ENCODE measurements around the gene FNDC7. TPM values are rescaled to one million over a fixed set of nuclear protein-coding genes. Genes with fewer than 3 reads are reported as not detected.

FNDC7 gene
- total and polyA plus RNA-seq, 9 of the 15 experiments (the other 6 are each of a cell fraction or from before 2014, with no cell fraction given), result not detected

DNA sequence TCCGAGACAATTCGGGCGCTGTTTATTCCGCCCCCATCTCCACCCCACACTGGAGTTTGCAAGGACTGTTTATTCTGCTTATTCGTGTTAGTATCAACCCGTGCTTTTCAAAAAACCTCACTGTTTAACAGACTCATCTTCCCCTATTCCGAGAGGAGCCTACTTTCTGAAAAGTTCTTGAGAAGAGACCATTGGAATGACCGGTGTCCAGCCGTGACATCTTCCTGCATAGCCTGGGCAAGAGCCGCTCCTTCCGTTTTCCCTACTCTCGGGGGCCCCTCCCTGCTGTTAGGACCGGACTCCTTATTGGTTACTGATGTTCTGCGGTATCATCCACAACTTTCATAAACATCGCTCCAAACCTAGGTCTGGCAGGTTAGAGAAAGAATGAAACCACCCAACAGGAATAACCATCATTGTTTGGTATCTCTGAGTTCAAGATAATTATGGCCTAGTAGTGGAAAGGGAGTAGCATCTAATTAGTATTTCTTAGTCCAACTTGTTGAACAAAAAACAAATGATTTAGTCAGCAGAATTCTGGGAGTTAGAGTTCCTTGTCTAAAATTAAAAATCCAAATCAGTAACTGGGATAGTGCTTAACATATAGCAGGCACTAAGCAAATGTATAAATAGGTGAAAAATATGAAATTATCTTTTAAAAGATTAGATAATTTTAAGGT lies 34.6 kb downstream of the FNDC7 start (continued):
- TF ChIP-seq, protein P1, sequence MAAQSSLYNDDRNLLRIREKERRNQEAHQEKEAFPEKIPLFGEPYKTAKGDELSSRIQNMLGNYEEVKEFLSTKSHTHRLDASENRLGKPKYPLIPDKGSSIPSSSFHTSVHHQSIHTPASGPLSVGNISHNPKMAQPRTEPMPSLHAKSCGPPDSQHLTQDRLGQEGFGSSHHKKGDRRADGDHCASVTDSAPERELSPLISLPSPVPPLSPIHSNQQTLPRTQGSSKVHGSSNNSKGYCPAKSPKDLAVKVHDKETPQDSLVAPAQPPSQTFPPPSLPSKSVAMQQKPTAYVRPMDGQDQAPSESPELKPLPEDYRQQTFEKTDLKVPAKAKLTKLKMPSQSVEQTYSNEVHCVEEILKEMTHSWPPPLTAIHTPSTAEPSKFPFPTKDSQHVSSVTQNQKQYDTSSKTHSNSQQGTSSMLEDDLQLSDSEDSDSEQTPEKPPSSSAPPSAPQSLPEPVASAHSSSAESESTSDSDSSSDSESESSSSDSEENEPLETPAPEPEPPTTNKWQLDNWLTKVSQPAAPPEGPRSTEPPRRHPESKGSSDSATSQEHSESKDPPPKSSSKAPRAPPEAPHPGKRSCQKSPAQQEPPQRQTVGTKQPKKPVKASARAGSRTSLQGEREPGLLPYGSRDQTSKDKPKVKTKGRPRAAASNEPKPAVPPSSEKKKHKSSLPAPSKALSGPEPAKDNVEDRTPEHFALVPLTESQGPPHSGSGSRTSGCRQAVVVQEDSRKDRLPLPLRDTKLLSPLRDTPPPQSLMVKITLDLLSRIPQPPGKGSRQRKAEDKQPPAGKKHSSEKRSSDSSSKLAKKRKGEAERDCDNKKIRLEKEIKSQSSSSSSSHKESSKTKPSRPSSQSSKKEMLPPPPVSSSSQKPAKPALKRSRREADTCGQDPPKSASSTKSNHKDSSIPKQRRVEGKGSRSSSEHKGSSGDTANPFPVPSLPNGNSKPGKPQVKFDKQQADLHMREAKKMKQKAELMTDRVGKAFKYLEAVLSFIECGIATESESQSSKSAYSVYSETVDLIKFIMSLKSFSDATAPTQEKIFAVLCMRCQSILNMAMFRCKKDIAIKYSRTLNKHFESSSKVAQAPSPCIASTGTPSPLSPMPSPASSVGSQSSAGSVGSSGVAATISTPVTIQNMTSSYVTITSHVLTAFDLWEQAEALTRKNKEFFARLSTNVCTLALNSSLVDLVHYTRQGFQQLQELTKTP (IDR thresholded peaks at IDR 0.05; ENCODE audit: low read depth in 1 of 2, partially characterized antibody in 2 of 2), result peak in 1 of 2 experiments; percentile 80
- TF ChIP-seq KDM1A (IDR thresholded peaks at IDR 0.05) (no peak), ZNF24 (IDR thresholded peaks at IDR 0.05) (no peak), FOS (IDR thresholded peaks at IDR 0.05; ENCODE audit: extremely low read depth, insufficient read length) (no peak), ZNF41 (CRISPR knock-in tag; conservative IDR thresholded peaks at IDR 0.05) (no peak), POLR2AphosphoS2 (IDR thresholded peaks at IDR 0.05; ENCODE audit: low read length) (no peak), SRF (CRISPR knock-in tag; IDR thresholded peaks at IDR 0.05) (no peak), FOSL1 (tag; conservative IDR thresholded peaks at IDR 0.05) (no peak; the same call in 1 of the 2 replicates), KLF10 (CRISPR knock-in tag; IDR thresholded peaks at IDR 0.05) (0 out of 2 replicates have a peak, but pooled peaks have one; percentile 60), CHD4 (IDR thresholded peaks at IDR 0.05; ENCODE audit: insufficient read depth, insufficient replicate concordance, low read depth, low read length, poor library complexity, severe bottlenecking) (peak; percentile 6), SMARCA5 (IDR thresholded peaks at IDR 0.05) (peak; percentile 50; the same call in 1 of the 2 replicates), KDM5B (IDR thresholded peaks at IDR 0.05; ENCODE audit: insufficient replicate concordance, low read depth, low read length) (no peak), PURB (CRISPR knock-in tag; IDR thresholded peaks at IDR 0.05; ENCODE audit: low read depth) (no peak), ARNT (IDR thresholded peaks at IDR 0.05) (peak; percentile 57 to 78; a peak in 2 of 4 replicates), ZNF174 (CRISPR knock-in tag; IDR thresholded peaks at IDR 0.05) (no peak), CSDE1 (IDR thresholded peaks at IDR 0.05) (0 out of 4 replicates have a peak, but pooled peaks of 1 of the 2 experiments have one; percentile 13)
- TF ChIP-seq, protein P2, sequence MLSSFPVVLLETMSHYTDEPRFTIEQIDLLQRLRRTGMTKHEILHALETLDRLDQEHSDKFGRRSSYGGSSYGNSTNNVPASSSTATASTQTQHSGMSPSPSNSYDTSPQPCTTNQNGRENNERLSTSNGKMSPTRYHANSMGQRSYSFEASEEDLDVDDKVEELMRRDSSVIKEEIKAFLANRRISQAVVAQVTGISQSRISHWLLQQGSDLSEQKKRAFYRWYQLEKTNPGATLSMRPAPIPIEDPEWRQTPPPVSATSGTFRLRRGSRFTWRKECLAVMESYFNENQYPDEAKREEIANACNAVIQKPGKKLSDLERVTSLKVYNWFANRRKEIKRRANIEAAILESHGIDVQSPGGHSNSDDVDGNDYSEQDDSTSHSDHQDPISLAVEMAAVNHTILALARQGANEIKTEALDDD (IDR thresholded peaks at IDR 0.05), result no peak
- TF ChIP-seq, protein P3, sequence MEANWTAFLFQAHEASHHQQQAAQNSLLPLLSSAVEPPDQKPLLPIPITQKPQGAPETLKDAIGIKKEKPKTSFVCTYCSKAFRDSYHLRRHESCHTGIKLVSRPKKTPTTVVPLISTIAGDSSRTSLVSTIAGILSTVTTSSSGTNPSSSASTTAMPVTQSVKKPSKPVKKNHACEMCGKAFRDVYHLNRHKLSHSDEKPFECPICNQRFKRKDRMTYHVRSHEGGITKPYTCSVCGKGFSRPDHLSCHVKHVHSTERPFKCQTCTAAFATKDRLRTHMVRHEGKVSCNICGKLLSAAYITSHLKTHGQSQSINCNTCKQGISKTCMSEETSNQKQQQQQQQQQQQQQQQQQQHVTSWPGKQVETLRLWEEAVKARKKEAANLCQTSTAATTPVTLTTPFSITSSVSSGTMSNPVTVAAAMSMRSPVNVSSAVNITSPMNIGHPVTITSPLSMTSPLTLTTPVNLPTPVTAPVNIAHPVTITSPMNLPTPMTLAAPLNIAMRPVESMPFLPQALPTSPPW (CRISPR knock-in tag; IDR thresholded peaks at IDR 0.05), result peak; percentile 50; the same call in 1 of the 2 replicates
- TF ChIP-seq, protein P4, sequence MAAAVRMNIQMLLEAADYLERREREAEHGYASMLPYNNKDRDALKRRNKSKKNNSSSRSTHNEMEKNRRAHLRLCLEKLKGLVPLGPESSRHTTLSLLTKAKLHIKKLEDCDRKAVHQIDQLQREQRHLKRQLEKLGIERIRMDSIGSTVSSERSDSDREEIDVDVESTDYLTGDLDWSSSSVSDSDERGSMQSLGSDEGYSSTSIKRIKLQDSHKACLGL (CRISPR knock-in tag; IDR thresholded peaks at IDR 0.05; ENCODE audit: borderline replicate concordance, poor library complexity, severe bottlenecking), result no peak
- TF ChIP-seq, protein P5, sequence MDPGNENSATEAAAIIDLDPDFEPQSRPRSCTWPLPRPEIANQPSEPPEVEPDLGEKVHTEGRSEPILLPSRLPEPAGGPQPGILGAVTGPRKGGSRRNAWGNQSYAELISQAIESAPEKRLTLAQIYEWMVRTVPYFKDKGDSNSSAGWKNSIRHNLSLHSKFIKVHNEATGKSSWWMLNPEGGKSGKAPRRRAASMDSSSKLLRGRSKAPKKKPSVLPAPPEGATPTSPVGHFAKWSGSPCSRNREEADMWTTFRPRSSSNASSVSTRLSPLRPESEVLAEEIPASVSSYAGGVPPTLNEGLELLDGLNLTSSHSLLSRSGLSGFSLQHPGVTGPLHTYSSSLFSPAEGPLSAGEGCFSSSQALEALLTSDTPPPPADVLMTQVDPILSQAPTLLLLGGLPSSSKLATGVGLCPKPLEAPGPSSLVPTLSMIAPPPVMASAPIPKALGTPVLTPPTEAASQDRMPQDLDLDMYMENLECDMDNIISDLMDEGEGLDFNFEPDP (CRISPR knock-in tag; IDR thresholded peaks at IDR 0.05), result no peak
